GM12891 (cell line): ENCODE measurements around the gene CTNNA1.

Experiments
- DNase-seq: peaks from one replicate; pipeline ENCODE4 v3.0.0; 2011; ENCODE audit warnings: low spot score; ENCODE audit not compliant: insufficient read length
- FAIRE-seq: peaks from 2 replicates; lab custom pipeline; 2011; peaks lifted over from hg19 to GRCh38; lab: Jason Lieb, UNC
- PAX5 ChIP-seq: IDR thresholded peaks from 2 replicates; pipeline ENCODE4 v1.6.1; 2011; ENCODE audit warnings: low read length, moderate library complexity, mild to moderate bottlenecking; ENCODE audit not compliant: insufficient read depth, severe bottlenecking
- POLR2A ChIP-seq: IDR thresholded peaks from 2 replicates; pipeline ENCODE4 v1.6.1; 2011; ENCODE audit warnings: low read depth, low read length, control low read depth
- POLR2AphosphoS5 ChIP-seq: IDR thresholded peaks from 2 replicates; pipeline ENCODE4 v1.6.1; 2011; ENCODE audit warnings: low read depth, low read length, control low read depth
- POU2F2 ChIP-seq: IDR thresholded peaks from 2 replicates; pipeline ENCODE4 v1.6.1; 2011; ENCODE audit warnings: low read depth, mild to moderate bottlenecking, control low read depth, low read length, moderate library complexity
- SPI1 ChIP-seq: IDR thresholded peaks from 2 replicates; pipeline ENCODE4 v1.6.1; 2011; ENCODE audit warnings: low read depth, low read length, control low read depth
- TAF1 ChIP-seq: IDR thresholded peaks from 2 replicates; pipeline ENCODE4 v1.6.1; 2011; ENCODE audit warnings: low read depth, low read length, control low read depth

CTNNA1 gene

DNA sequence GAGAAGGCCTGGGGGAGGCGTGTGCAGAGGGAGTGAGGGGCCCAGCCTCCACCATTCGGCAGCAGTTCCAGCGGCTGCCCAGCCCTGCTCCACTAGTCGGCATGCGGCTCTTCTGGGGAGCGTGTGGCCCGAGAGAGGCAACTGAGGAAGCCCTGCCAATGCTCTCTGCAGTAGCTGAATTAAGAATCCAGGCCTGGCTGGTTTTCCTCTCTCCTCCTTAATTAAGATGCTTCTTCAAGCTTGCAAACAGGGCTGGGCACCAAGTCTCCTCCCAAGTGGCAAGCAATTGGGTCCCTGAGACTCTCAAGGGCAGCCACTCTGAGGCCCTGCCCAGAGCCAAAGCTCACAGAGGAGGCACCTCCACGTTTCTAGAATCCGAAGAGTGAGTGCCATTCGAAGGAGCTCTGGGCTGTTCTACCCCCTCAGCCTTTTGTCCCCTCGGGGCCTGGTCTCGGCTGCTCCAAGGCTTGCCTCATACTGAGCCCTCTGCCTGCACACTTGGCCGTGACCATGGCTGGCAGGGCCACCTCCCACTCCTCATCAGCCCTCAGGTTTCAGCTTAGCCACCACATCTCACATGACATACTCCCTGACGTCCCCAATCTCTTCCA lies 197.3 kb downstream of the CTNNA1 start:
- DNase-seq, result no peak
- TF ChIP-seq POLR2AphosphoS5 (no peak), TAF1 (no peak), SPI1 (no peak), POLR2A (no peak), POU2F2 (no peak), PAX5 (no peak)
- no peak for FAIRE-seq

- no peak for FAIRE-seq
- DNase-seq, result no peak
- TF ChIP-seq SPI1, result no peak
- no peak for TF ChIP-seq PAX5
- no peak for TF ChIP-seq POU2F2
- TF ChIP-seq POLR2AphosphoS5, result no peak
- no peak for TF ChIP-seq TAF1
- TF ChIP-seq POLR2A, result no peak
These were observed 198.1 kb downstream of the CTNNA1 start for GRCh38 chr5:138951091-138951985.

DNA sequence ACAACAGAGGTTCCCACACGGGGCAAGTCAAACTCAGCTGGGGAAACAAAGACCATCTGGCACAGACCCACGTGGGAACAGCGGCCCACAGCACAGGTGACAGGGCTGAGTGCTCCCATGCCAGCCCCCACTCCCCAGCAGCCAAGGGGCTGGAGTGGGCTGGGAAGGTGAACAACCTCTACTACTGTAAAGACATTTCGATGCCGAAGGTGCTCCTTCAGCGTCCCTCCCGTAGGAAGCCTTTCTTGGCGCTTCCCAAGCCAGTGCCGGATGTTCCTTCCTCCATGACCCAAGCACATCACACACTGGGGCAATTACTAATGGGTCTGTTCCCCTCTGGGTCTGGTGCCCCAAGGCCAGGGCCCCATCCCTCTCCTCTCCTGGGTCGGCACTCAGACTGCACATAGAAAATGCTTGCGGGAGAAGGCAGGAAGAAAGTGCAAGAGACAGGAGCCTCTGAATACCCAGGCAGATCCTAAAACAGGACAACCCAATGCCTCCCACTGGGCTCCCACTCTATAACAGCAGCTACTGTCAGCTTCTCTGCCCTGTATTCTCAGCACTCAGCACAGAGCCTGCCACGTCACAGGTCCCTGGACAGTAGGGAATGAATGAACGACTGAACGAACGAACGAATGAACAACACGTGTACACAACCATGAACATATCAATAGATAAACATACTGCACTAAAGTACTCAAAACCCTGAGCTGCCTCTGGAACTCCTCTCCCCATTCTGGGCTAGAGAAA lies 198.9 kb downstream of the CTNNA1 start:
- TF ChIP-seq PAX5, result no peak
- TF ChIP-seq TAF1, result no peak
- TF ChIP-seq POLR2A, result no peak
- TF ChIP-seq SPI1, result no peak
- DNase-seq (no peak), FAIRE-seq (no peak)

- FAIRE-seq, result no peak
These were observed 199.7 kb downstream of the CTNNA1 start for GRCh38 chr5:138952962-138953361.

GRCh38 chr5:138953387-138954256 lies 200.4 kb downstream of the CTNNA1 start:
- no peak for TF ChIP-seq POLR2AphosphoS5
- no peak for TF ChIP-seq PAX5
- FAIRE-seq (peak; percentile 50), DNase-seq (peak; percentile 53)

More at GRCh38 chr5:138952962-138953361, 199.7 kb downstream of the CTNNA1 start:
- DNase-seq, result no peak
- TF ChIP-seq POLR2A (no peak), SPI1 (no peak), POLR2AphosphoS5 (no peak), TAF1 (no peak), POU2F2 (no peak), PAX5 (no peak)

GRCh38 chr5:138954257-138955012 lies 201.2 kb downstream of the CTNNA1 start:
- no peak for FAIRE-seq
- no peak for DNase-seq
- TF ChIP-seq POLR2AphosphoS5 (no peak), PAX5 (no peak), POLR2A (no peak), TAF1 (no peak), SPI1 (no peak), POU2F2 (no peak)

- TF ChIP-seq POLR2A, result no peak
- no peak for TF ChIP-seq SPI1
- no peak for TF ChIP-seq TAF1
- TF ChIP-seq PAX5, result no peak
- no peak for TF ChIP-seq POLR2AphosphoS5
- no peak for TF ChIP-seq POU2F2
- no peak for DNase-seq
- no peak for FAIRE-seq
These were observed 201.9 kb downstream of the CTNNA1 start for GRCh38 chr5:138955013-138955660.
